ENCODE results near the gene HOXA6.

Gene HOXA6

GRCh38 chr7:27111751-27112277, 35.8 kb downstream of the HOXA6 start:
- no peak for DNase-seq (ENCODE audit: low read depth in 1 of 2, low spot score in 1 of 2)

GRCh38 chr7:27111042-27111750, 36.4 kb downstream of the HOXA6 start:
- DNase-seq (ENCODE audit: low read depth in 1 of 2, low spot score in 1 of 2): no peak

- DNase-seq (ENCODE audit: low read depth in 1 of 2, low spot score in 1 of 2): no peak
Observed at GRCh38 chr7:27110186-27111031, 37.2 kb downstream of the HOXA6 start.

- no peak for DNase-seq (ENCODE audit: low read depth in 1 of 2, low spot score in 1 of 2)
Observed at GRCh38 chr7:27109466-27110185, 37.9 kb downstream of the HOXA6 start.

GRCh38 chr7:27108390-27109127, 39.0 kb downstream of the HOXA6 start:
- no peak for DNase-seq (ENCODE audit: low read depth in 1 of 2, low spot score in 1 of 2)

GRCh38 chr7:27107391-27108381, 39.9 kb downstream of the HOXA6 start:
- no peak for DNase-seq (ENCODE audit: low read depth in 1 of 2, low spot score in 1 of 2)

- no peak for DNase-seq (ENCODE audit: low read depth in 1 of 2, low spot score in 1 of 2)
Observed at GRCh38 chr7:27106901-27107240, 40.7 kb downstream of the HOXA6 start.

- no peak for DNase-seq (ENCODE audit: low read depth in 1 of 2, low spot score in 1 of 2)
Observed at GRCh38 chr7:27106181-27106900, 41.2 kb downstream of the HOXA6 start.

GRCh38 chr7:27105301-27106031, 42.1 kb downstream of the HOXA6 start:
- no peak for DNase-seq (ENCODE audit: low read depth in 1 of 2, low spot score in 1 of 2)

- DNase-seq (ENCODE audit: low read depth in 1 of 2, low spot score in 1 of 2): no peak
Observed at GRCh38 chr7:27104341-27105058, 43.1 kb downstream of the HOXA6 start.

GRCh38 chr7:27103489-27104226, 43.9 kb downstream of the HOXA6 start:
- no peak for DNase-seq (ENCODE audit: low read depth in 1 of 2, low spot score in 1 of 2)

GRCh38 chr7:27102581-27103442, 44.8 kb downstream of the HOXA6 start, which contains the start of gene HOXA2:
HOXA2 (minus strand) TSS chr7:27102683; CDS start chr7:27102500, 183 bp downstream.
- no peak for DNase-seq (ENCODE audit: low read depth in 1 of 2, low spot score in 1 of 2)

GRCh38 chr7:27101957-27102580, 45.5 kb downstream of the HOXA6 start:
- DNase-seq (ENCODE audit: low read depth in 1 of 2, low spot score in 1 of 2): no peak

GRCh38 chr7:27101171-27101956, 46.2 kb downstream of the HOXA6 start:
- DNase-seq (ENCODE audit: low read depth in 1 of 2, low spot score in 1 of 2): no peak

- DNase-seq (ENCODE audit: low read depth in 1 of 2, low spot score in 1 of 2): no peak
Observed at GRCh38 chr7:27100694-27101170, 46.8 kb downstream of the HOXA6 start.

All from activated T-helper 1 cell treated with anti-CD3 and anti-CD28 coated beads, Interleukin-2, amount 50 U/mL, for 16 hours (primary cell).